Activated naive CD8-positive, alpha-beta T cell (primary cell): ENCODE results near the gene DPP10.

Experiments used
- H3K27ac Mint-ChIP-seq: one replicate; pipeline ENCODE4 v1.8.0; 2021; ENCODE audit warnings: mixed read lengths
- H3K27me3 Mint-ChIP-seq: one replicate; pipeline ENCODE4 v1.8.0; 2021; ENCODE audit warnings: mixed read lengths
- H3K36me3 Mint-ChIP-seq: one replicate; pipeline ENCODE4 v1.8.0; 2021; ENCODE audit warnings: mixed read lengths
- H3K4me1 Mint-ChIP-seq: one replicate; pipeline ENCODE4 v1.8.0; 2021; ENCODE audit warnings: low read depth, mixed read lengths
- H3K4me3 Mint-ChIP-seq: one replicate; pipeline ENCODE4 v1.8.0; 2021; ENCODE audit warnings: mild to moderate bottlenecking, mixed read lengths
- H3K9me3 Mint-ChIP-seq: one replicate; pipeline ENCODE4 v1.8.0; 2021; ENCODE audit warnings: low read depth, mixed read lengths

DPP10 gene

DNA sequence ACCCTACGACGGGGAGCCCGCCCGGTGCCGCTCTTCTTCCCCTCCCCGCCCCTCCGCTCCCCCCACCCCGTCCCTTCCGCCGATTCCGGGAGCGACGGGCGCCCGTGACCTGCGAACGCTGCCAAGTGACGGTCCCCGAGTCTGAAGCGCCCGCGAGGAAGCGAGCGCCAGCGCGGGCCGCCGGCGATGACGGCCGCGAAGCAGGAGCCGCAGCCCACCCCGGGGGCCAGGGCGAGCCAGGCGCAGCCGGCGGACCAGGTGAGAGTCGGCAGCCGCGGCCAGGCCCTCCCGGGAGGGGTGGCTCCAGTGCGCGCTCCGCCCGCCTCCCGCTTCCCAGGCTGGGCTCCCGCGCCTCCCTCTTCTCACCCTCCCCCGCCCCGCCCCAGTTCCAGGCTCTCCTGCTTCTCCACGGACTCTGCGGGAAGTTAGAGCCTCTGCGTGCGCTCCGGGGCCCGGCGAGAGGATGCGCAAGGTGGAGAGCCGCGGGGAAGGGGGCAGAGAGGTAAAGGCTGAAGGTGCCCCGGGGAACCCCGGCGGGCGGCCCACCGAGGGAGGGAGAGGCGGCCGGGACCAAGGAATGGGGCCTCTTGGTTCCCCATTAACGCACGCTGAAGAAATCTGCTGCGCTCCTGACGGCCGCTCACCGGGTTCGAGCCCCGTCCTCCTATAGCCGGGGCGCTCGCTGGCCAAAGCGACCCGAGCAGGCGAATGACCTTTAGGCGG, 719.5 kb downstream of the DPP10 start:
- peaks cover 10% of the 10 kb centered on the region for H3K4me1 Mint-ChIP-seq
- no peaks in the 10 kb centered on the region for H3K9me3 Mint-ChIP-seq
- no peak overlapping the region for H3K27ac Mint-ChIP-seq
- H3K27me3 Mint-ChIP-seq = peaks cover 25% of the 10 kb centered on the region
- H3K36me3 Mint-ChIP-seq = no peaks in the 10 kb centered on the region
- H3K4me3 Mint-ChIP-seq = no peak overlapping the region

DNA sequence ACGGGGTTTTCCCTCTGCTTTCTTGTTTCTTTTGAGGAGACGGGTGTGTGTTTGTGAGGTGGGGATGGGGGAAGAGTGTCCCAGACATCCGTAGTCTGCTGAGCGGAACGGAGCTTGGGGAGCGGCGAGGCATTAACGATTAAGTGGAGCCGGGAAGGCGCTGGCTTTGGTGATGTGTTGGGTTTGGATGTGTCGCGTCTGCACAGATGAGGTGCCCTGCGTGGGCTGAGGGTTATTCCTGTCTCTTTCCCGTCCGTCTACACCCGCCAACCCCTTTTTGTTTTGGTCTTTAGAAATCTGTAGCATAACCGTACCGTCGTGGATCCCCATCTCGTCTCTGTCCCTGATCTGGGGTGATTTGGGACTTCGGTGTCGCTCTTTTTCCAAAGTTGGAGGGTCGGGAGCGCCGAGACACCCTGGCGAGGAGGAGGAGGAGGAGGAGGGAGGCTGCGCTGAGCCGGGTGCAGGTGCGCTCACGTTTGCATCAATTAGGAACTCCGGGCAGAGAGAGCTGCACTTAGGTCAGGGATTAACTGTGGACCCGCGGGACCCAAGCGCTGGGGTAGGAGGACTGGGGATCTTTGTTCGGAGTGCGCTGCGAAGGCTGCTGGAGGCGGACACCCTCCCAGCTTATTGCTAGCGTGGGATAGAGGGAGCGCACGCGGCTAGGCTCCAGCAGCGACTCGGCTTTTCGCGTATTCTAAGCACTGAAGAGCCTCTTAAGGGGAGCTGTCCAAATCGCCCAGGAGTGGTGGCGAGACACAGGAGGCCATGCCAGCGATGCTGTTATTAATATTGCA, 720.3 kb downstream of the DPP10 start:
- Mint-ChIP-seq H3K4me1 (peaks cover 10% of the 10 kb centered on the region), H3K9me3 (no peaks in the 10 kb centered on the region), H3K27me3 (peaks cover 25% of the 10 kb centered on the region), H3K27ac (no peak overlapping the region), H3K36me3 (no peaks in the 10 kb centered on the region), H3K4me3 (no peak overlapping the region)

DNA sequence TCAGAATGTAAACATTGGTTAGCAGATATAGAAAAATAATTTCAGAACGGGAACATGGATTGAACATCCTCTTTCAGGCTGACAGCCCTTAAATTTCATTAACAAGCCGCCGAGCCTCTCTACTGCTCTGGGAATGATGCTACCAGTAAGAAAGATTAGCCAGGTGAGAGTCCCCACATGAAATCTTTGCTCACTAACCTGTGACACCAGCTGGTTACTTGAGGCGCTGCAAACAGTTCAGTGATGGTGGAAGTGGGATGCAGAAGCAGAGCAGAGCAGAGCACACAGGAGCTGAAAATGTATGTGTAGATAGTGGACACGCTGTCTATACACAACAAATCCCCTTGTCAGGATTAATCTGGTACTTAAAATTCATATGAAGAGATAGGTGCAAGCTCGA, 721.1 kb downstream of the DPP10 start:
- Mint-ChIP-seq H3K4me3 (no peak overlapping the region), H3K27ac (no peak overlapping the region), H3K27me3 (peaks cover 21% of the 10 kb centered on the region), H3K4me1 (peaks cover 10% of the 10 kb centered on the region), H3K9me3 (no peaks in the 10 kb centered on the region), H3K36me3 (no peaks in the 10 kb centered on the region)

DNA sequence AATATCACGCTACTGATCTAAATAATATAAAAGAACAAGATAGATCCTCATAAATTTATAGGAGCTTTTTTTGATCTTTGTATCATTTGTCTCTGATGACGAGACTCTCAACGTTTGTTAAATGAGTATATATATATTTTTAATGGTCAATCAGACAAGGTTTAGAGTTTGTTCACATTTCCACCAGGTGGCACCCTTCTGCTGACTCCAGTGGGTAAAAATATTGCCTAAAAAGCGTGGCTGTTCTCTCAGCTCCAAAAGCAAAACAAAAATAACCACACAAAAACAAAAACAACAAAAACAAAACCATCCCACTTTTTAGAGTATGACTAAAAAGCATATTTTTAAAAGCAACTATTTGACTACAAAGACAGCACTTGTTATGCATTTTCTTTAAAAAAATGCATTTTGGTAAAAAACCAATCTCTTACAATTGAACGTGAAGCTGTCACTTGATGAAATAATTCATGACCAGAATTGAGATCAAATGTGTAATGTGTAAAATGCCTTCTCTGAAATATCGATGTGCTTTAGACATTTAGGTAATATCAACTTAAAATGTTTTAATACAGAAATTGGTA, 723.2 kb downstream of the DPP10 start:
- Mint-ChIP-seq H3K9me3 (no peaks in the 10 kb centered on the region), H3K4me1 (peaks cover 9% of the 10 kb centered on the region), H3K27me3 (peaks cover 17% of the 10 kb centered on the region), H3K4me3 (no peak overlapping the region), H3K27ac (no peak overlapping the region), H3K36me3 (no peaks in the 10 kb centered on the region)

DNA sequence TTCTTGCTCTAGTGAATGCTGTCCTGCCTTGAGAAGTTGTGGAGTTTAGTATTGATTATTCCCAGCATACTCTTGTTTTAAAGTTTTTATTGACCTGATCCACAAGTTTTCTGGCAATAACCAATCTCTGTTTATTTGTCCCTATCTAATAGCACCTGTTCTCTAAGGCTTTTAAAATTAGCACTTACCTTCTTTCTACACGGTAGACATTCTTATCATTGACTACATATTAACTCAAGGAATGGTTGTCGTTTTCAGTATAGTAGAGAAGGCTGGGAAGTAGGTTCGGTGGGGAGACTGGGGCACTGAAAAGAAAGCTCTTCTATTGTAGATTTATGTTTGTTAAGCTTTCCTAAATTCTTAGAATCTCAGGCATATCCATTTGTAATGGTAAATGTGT, 726.0 kb downstream of the DPP10 start:
- H3K27ac Mint-ChIP-seq = no peak overlapping the region
- H3K9me3 Mint-ChIP-seq = no peaks in the 10 kb centered on the region
- no peaks in the 10 kb centered on the region for H3K4me1 Mint-ChIP-seq
- peaks cover 4% of the 10 kb centered on the region for H3K27me3 Mint-ChIP-seq
- no peak overlapping the region for H3K4me3 Mint-ChIP-seq
- H3K36me3 Mint-ChIP-seq = no peaks in the 10 kb centered on the region

DNA sequence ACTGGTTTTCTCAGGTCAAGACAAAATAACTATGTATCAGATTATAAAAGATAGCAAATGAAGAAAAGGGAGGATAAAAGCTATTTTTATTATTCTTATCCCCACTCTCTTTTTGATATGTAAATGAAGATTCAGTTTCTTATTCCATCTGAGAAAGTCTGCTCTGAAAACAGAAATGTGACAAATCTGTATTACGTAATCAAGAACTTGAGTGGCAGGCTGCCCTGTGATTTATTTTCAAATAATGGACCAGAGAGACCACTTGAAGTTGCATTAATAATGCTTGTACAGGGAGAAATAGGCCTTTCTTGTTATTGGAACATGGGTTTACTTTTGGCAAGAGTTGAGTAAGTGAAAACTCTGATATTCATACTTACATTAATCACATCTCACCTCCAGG, 727.4 kb downstream of the DPP10 start:
- Mint-ChIP-seq H3K4me1 (no peaks in the 10 kb centered on the region), H3K4me3 (no peak overlapping the region), H3K27ac (no peak overlapping the region), H3K36me3 (no peaks in the 10 kb centered on the region), H3K27me3 (no peaks in the 10 kb centered on the region), H3K9me3 (peaks cover 6% of the 10 kb centered on the region)

DNA sequence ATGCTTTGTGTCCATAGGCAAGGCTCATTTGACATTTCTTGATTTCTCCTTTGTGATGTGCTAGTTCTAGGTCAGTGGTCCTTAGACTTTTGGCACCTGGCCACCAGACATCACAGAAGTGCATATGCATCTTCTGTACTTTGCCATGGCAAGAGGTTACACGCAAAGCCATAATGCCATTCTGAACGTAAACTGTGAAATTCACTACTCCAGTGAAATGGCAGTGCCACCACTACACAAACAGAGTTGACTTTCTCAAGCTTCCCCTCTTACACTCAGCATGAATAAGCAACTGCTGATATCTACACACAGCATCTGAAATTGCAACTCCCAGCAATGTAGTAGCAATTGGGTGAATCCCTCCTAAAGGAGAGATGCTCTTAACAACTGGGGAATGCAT, 729.3 kb downstream of the DPP10 start:
- H3K27ac Mint-ChIP-seq = no peak overlapping the region
- H3K36me3 Mint-ChIP-seq = no peaks in the 10 kb centered on the region
- no peaks in the 10 kb centered on the region for H3K27me3 Mint-ChIP-seq
- no peak overlapping the region for H3K4me3 Mint-ChIP-seq
- H3K9me3 Mint-ChIP-seq = peaks cover 6% of the 10 kb centered on the region
- H3K4me1 Mint-ChIP-seq = no peaks in the 10 kb centered on the region

DNA sequence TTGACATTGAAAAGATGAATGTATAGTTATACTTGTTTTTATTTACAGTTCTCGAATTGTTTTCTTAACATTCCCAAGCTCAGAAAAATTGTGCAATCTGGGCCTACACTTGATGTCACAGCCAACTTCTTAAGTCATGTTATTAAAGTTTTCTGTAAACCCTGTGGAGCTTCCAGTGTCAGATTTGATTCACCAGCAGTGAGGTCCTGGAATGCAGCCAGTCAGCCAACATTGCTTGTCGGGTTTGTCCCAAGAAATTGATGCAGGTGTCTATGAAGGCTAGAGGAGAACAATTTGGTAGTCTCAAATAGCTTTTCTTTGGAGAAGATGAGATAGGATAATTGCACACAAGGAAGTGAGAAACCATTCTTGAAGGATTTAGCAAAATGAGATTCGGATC, 732.2 kb downstream of the DPP10 start:
- H3K27ac Mint-ChIP-seq = no peak overlapping the region
- H3K27me3 Mint-ChIP-seq = no peaks in the 10 kb centered on the region
- no peaks in the 10 kb centered on the region for H3K36me3 Mint-ChIP-seq
- no peaks in the 10 kb centered on the region for H3K4me1 Mint-ChIP-seq
- no peak overlapping the region for H3K4me3 Mint-ChIP-seq
- H3K9me3 Mint-ChIP-seq = peaks cover 11% of the 10 kb centered on the region

DNA sequence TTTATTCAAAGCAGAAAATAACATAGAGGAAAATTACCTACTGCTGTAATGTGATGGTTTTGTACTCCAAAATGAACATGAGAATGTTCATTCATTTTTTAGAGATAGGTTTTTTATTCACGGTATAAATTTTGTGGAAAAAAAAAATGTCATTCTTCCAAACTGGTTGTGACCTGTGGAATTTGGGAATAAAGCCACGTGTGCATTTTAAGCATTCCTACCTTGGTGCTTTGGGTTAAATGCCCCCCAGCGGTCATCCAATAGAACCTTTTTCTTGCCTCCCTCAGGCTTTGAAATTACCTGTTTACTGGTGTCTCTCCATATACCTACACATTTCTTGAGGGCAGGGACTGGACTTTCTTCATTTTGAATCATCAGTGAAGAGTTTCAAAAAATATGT, 740.7 kb downstream of the DPP10 start:
- Mint-ChIP-seq H3K4me1 (no peaks in the 10 kb centered on the region), H3K27me3 (no peaks in the 10 kb centered on the region), H3K4me3 (no peak overlapping the region), H3K9me3 (peaks cover 8% of the 10 kb centered on the region), H3K36me3 (no peaks in the 10 kb centered on the region), H3K27ac (no peak overlapping the region)

DNA sequence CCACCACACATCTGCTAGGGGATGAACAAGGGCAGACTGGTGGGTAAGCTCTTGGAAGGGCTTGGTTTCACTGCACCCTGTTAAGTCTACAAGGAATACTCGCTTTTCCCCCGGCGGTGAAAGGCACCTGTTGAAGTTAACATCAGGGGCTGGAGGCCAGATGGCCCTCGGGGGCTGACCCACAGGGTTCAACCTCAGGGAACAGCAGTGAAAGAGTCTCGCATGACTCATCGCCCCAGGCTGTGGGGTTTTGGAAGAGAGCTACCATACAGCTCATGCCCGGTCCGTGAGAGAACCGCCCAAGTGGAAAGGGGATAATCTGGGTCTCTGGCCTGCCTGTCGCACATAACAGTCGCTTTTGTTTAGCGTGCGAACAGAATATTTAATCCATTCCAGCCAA, 748.0 kb downstream of the DPP10 start:
- Mint-ChIP-seq H3K36me3 (no peaks in the 10 kb centered on the region), H3K4me3 (no peak overlapping the region), H3K27me3 (no peaks in the 10 kb centered on the region), H3K27ac (no peak overlapping the region), H3K9me3 (peaks cover 21% of the 10 kb centered on the region), H3K4me1 (no peaks in the 10 kb centered on the region)

DNA sequence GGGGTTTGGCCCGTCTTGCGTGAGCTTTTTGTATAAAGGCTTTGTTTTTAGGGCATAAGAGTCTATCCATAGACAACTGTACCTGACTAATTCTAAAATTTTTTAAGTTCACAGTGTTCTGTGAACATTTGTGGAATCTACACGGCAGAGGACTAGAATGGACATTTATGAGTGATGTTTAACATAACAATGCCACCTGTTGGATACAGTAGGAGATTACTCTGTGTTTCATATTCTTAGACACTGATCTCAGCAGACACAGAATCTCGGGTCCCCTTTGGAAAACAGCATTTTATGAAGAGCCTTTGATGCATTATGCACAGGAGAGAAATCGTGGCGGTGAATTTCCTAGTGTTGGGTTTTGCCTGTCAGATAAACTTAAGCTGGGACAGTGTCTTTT, 752.2 kb downstream of the DPP10 start:
- H3K9me3 Mint-ChIP-seq = peaks cover 16% of the 10 kb centered on the region
- no peaks in the 10 kb centered on the region for H3K4me1 Mint-ChIP-seq

DNA sequence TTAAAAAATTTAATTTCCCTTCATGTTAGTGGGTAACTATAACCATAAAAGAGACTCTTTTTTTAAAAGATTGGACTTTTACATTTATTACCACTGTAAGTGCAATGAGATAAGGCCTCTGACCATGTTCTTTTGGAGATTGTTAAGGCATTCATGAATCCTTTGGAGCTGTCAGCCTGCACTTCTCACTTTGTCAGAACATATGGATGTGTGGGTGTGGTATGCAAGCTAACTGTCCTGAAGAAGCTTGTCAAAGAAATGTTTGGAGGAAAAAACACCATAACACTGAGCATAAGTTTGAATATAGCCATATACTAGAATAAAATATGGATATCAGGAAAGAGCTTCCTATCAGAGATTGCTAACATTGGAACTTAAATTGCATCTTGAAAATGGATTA, 754.1 kb downstream of the DPP10 start:
- no peaks in the 10 kb centered on the region for H3K4me1 Mint-ChIP-seq
- H3K27ac Mint-ChIP-seq = no peak overlapping the region
- peaks cover 7% of the 10 kb centered on the region for H3K9me3 Mint-ChIP-seq
- no peaks in the 10 kb centered on the region for H3K27me3 Mint-ChIP-seq
- no peak overlapping the region for H3K4me3 Mint-ChIP-seq
- H3K36me3 Mint-ChIP-seq = no peaks in the 10 kb centered on the region

More for the DNA sequence above, 752.2 kb downstream of the DPP10 start:
- H3K27me3 Mint-ChIP-seq = no peaks in the 10 kb centered on the region
- no peak overlapping the region for H3K4me3 Mint-ChIP-seq
- no peak overlapping the region for H3K27ac Mint-ChIP-seq
- no peaks in the 10 kb centered on the region for H3K36me3 Mint-ChIP-seq

DNA sequence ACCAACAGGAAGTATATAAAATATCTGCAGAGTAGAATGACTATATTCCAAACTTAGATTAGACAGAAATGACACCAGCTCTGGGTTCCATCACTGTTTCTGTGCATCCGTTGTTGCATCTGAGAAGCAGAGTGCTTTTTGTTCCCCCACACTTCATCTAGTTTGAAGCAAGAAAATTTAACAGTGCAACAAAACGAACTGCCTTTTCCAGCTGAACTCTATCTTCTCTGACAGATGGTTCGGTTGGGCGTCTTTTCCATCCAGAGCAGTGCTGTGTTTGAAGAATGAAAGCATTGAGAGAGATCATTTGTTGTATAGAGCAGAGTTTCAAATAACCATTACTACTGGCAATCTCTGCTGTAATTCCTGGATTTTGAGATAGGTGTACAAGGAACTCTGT, 757.5 kb downstream of the DPP10 start:
- Mint-ChIP-seq H3K4me1 (no peaks in the 10 kb centered on the region), H3K36me3 (no peaks in the 10 kb centered on the region), H3K27me3 (no peaks in the 10 kb centered on the region), H3K9me3 (peaks cover 9% of the 10 kb centered on the region), H3K27ac (no peak overlapping the region), H3K4me3 (no peak overlapping the region)

DNA sequence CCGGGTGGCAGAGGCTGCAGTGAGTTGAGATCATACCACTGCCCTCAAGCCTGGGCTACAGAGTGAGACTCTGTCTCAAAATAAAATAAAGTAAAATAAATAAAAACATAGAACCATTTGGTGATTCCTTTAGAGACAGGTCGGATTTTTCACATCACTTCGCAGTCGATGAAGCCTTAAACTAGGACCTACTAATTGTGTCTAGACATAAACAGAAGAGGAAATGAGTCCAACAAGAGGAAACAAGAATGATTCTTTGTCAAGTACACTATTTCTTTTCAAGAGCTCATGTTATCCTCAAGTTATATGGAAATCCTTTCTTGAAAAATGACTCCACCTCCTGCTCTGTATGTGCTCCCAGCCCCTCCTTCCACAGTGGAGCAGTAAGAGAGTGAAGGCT, 758.9 kb downstream of the DPP10 start:
- Mint-ChIP-seq H3K36me3 (no peaks in the 10 kb centered on the region), H3K27ac (no peak overlapping the region), H3K9me3 (peaks cover 16% of the 10 kb centered on the region), H3K4me3 (no peak overlapping the region), H3K4me1 (no peaks in the 10 kb centered on the region), H3K27me3 (no peaks in the 10 kb centered on the region)

DNA sequence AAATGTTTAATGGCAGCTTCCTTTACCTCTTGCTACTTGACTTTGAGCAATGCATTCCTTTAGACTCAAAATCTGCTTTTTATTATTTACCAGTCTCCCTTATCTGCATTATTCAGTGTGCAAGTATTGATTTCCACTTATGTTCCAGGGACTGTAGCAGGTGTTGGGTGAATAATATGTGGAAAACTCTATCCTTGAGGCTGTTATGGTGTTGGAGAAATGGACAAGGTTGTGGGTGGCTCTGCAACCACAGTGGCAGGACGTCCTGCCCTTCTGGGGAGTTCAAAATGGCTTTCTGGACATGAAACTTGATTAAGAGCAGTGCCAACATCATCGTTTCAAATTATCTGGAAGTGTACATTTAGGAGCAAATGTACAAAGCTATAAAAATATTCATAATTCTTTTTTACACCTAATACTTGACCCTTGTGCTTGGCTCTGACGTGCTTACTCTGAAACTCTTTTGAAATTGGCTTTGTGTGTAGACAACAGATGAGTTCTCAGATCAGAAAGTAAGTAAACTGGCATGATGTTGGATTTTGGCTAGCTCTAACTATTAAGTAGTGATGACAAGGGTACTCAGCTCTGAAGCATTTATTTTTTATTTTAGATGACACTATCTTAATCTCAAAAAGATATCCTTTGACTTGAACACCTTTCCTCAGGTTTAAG, 766.2 kb downstream of the DPP10 start:
- Mint-ChIP-seq H3K9me3 (peaks cover 17% of the 10 kb centered on the region), H3K27me3 (no peaks in the 10 kb centered on the region), H3K4me1 (no peaks in the 10 kb centered on the region), H3K27ac (no peak overlapping the region), H3K4me3 (no peak overlapping the region), H3K36me3 (no peaks in the 10 kb centered on the region)
